Ureter (tissue), 1 donor: Measurements from ENCODE around the gene SPATS2L. TPM values are rescaled to one million over a fixed set of nuclear protein-coding genes. Genes with fewer than 3 reads are reported as not detected.

ENCODE experiments used
- DNase-seq: peaks from one replicate; pipeline ENCODE4 v3.0.0-alpha.2; 2020; ENCODE audit warnings: low spot score
- total RNA-seq: library from RNA; stranded (reverse); gene quantifications from one replicate; pipeline ENCODE4 v1.2.4, GENCODE V29; 2023
- donor health status: DM: yes; HTN: yes; CAD: no.

Gene SPATS2L
- total RNA-seq, 1 donor from 2014 or later = 114 TPM

GRCh38 chr2:200408428-200409316 is 102.2 kb downstream of the SPATS2L start:
- DNase-seq = no peak

GRCh38 chr2:200411831-200412230 is 105.3 kb downstream of the SPATS2L start:
- DNase-seq = no peak

- no peak for DNase-seq
These were observed 107.9 kb downstream of the SPATS2L start for GRCh38 chr2:200414367-200414766.

GRCh38 chr2:200415455-200415854 is 109.0 kb downstream of the SPATS2L start:
- no peak for DNase-seq

GRCh38 chr2:200416878-200417277 is 110.4 kb downstream of the SPATS2L start:
- DNase-seq = no peak

- DNase-seq = no peak
These were observed 110.9 kb downstream of the SPATS2L start for GRCh38 chr2:200417366-200417765.

GRCh38 chr2:200418399-200418798 is 111.9 kb downstream of the SPATS2L start:
- no peak for DNase-seq

GRCh38 chr2:200419325-200419724 is 112.8 kb downstream of the SPATS2L start:
- DNase-seq = no peak

GRCh38 chr2:200421270-200421669 is 114.8 kb downstream of the SPATS2L start:
- DNase-seq = no peak

GRCh38 chr2:200422071-200422470 is 115.6 kb downstream of the SPATS2L start:
- no peak for DNase-seq

- DNase-seq = no peak
These were observed 116.2 kb downstream of the SPATS2L start for GRCh38 chr2:200422532-200423261.

- no peak for DNase-seq
These were observed 117.0 kb downstream of the SPATS2L start for GRCh38 chr2:200423541-200423940.

GRCh38 chr2:200425026-200425821 is 118.7 kb downstream of the SPATS2L start:
- DNase-seq = no peak

- DNase-seq = no peak
These were observed 120.3 kb downstream of the SPATS2L start for GRCh38 chr2:200426754-200427153.

GRCh38 chr2:200428961-200429665 is 122.6 kb downstream of the SPATS2L start:
- no peak for DNase-seq

- no peak for DNase-seq
These were observed 123.5 kb downstream of the SPATS2L start for GRCh38 chr2:200430017-200430416.

GRCh38 chr2:200431996-200432705 is 125.7 kb downstream of the SPATS2L start:
- no peak for DNase-seq

GRCh38 chr2:200435379-200435778 is 128.9 kb downstream of the SPATS2L start:
- DNase-seq = no peak

GRCh38 chr2:200438251-200438650 is 131.8 kb downstream of the SPATS2L start:
- no peak for DNase-seq

- DNase-seq = no peak
These were observed 132.4 kb downstream of the SPATS2L start for GRCh38 chr2:200438846-200439245.

GRCh38 chr2:200439981-200440380 is 133.5 kb downstream of the SPATS2L start:
- no peak for DNase-seq
